CD14-positive monocyte (primary cell): ENCODE measurements around the gene C9orf43. TPM values are rescaled to one million over a fixed set of nuclear protein-coding genes. Genes with fewer than 3 reads are reported as not detected.

Experiments used
- DNase-seq, 3 donors: peaks; one replicate each; pipeline ENCODE4 v3.0.0-alpha.2; 2011 to 2022
- H2AFZ ChIP-seq: 2 replicates; pipeline ENCODE4 v1.6.0; 2012; ENCODE audit warnings: mild to moderate bottlenecking, low read depth, low read length, inconsistent platforms; ENCODE audit not compliant: insufficient read depth, poor library complexity, severe bottlenecking
- H3K27ac ChIP-seq, 2 donors: 1 replicate in 1 of 2; 2 replicates in 1 of 2; pipeline ENCODE4 v1.5.1; 2012 to 2013; ENCODE audit warnings: low read length in 2 of 2, control low read depth in 1 of 2, inconsistent platforms in 1 of 2, low read depth in 1 of 2, mild to moderate bottlenecking in 1 of 2
- H3K27me3 ChIP-seq, 2 donors: one replicate each; pipeline versions ENCODE4 v1.6.0 to v1.6.1; 2011 to 2013; ENCODE audit warnings: low read length in 2 of 2; ENCODE audit not compliant: control insufficient read depth in 2 of 2, insufficient read depth in 2 of 2
- H3K36me3 ChIP-seq, 2 donors: replicated peaks in 1 of 2; 1 replicate in 1 of 2; 2 replicates in 1 of 2; pipeline versions ENCODE4 v1.5.1 to v1.6.1; 2012 to 2013; ENCODE audit warnings: low read length in 2 of 2, control low read depth in 1 of 2, inconsistent platforms in 1 of 2, mild to moderate bottlenecking in 1 of 2; ENCODE audit not compliant: insufficient read depth in 2 of 2, control insufficient read depth in 1 of 2
- H3K4me1 ChIP-seq, 2 donors: 1 replicate in 1 of 2; 2 replicates in 1 of 2; pipeline versions ENCODE4 v1.5.1 to v1.6.1; 2012 to 2013; ENCODE audit warnings: low read length in 2 of 2, control low read depth in 1 of 2, inconsistent platforms in 1 of 2, mild to moderate bottlenecking in 1 of 2, moderate library complexity in 1 of 2; ENCODE audit not compliant: insufficient read depth in 2 of 2, control insufficient read depth in 1 of 2
- H3K4me2 ChIP-seq: replicated peaks from 2 replicates; pipeline ENCODE3; 2012; ENCODE audit warnings: low read length, moderate library complexity, mild to moderate bottlenecking; ENCODE audit not compliant: poor library complexity, severe bottlenecking; ENCODE audit errors: extremely low read depth
- H3K4me3 ChIP-seq, 3 experiments: fragments of 200-600 bp in 1 of 3; sonication (generic) in 1 of 3; replicated peaks in 1 of 3; 1 replicate in 2 of 3; 2 replicates in 1 of 3; pipeline ENCODE4 v1.5.1; 2011 to 2013; ENCODE audit warnings: low read length in 3 of 3, mild to moderate bottlenecking in 3 of 3, control low read depth in 2 of 3, low read depth in 2 of 3, inconsistent platforms in 1 of 3, moderate library complexity in 1 of 3
- H3K79me2 ChIP-seq: 2 replicates; pipeline ENCODE4 v1.6.0; 2012; ENCODE audit warnings: mild to moderate bottlenecking, control low read depth, inconsistent platforms, low read length, moderate library complexity; ENCODE audit not compliant: insufficient read depth
- H3K9ac ChIP-seq: 2 replicates; pipeline ENCODE4 v1.6.0; 2017; ENCODE audit warnings: low read length, mild to moderate bottlenecking; ENCODE audit not compliant: insufficient read depth, poor library complexity, severe bottlenecking
- H3K9me3 ChIP-seq, 2 donors: replicated peaks in 1 of 2; 1 replicate in 1 of 2; 2 replicates in 1 of 2; pipeline versions ENCODE4 v1.5.1 to v1.6.1; 2012 to 2013; ENCODE audit warnings: low read length in 2 of 2, control low read depth in 1 of 2; ENCODE audit not compliant: control insufficient read depth in 1 of 2, insufficient read depth in 1 of 2
- H4K20me1 ChIP-seq: 2 replicates; pipeline ENCODE4 v1.6.0; 2012; ENCODE audit warnings: mild to moderate bottlenecking, low read length, control low read depth, moderate library complexity; ENCODE audit not compliant: insufficient read depth
- H3K27ac Mint-ChIP-seq, 7 donors: one replicate each; pipeline ENCODE4 v1.8.0; 2020; ENCODE audit warnings: mild to moderate bottlenecking in 7 of 7, mixed read lengths in 7 of 7, moderate library complexity in 6 of 7, inconsistent platforms in 2 of 7
- H3K27me3 Mint-ChIP-seq, 3 donors: one replicate each; pipeline ENCODE4 v1.8.0; 2021 to 2022; ENCODE audit warnings: low read depth in 3 of 3, mild to moderate bottlenecking in 3 of 3, mixed read lengths in 3 of 3, moderate library complexity in 3 of 3, inconsistent platforms in 1 of 3
- H3K36me3 Mint-ChIP-seq, 2 donors: one replicate each; pipeline ENCODE4 v1.8.0; 2020; ENCODE audit warnings: mixed read lengths in 2 of 2, inconsistent platforms in 1 of 2, mild to moderate bottlenecking in 1 of 2
- H3K4me1 Mint-ChIP-seq: one replicate; pipeline ENCODE4 v1.8.0; 2020; ENCODE audit warnings: mild to moderate bottlenecking, mixed read lengths
- H3K4me3 Mint-ChIP-seq, 2 donors: one replicate each; pipeline ENCODE4 v1.8.0; 2020; ENCODE audit warnings: mild to moderate bottlenecking in 2 of 2, mixed read lengths in 2 of 2, moderate library complexity in 1 of 2
- H3K9me3 Mint-ChIP-seq, 7 donors: one replicate each; pipeline ENCODE4 v1.8.0; 2020 to 2022; ENCODE audit warnings: mixed read lengths in 7 of 7, mild to moderate bottlenecking in 6 of 7, moderate library complexity in 6 of 7, inconsistent platforms in 2 of 7
- CTCF ChIP-seq: fragments of 200-600 bp; IDR thresholded peaks from one replicate; pipeline ENCODE4 v1.8.0; 2022; ENCODE audit warnings: antibody characterized with exemption, mild to moderate bottlenecking
- WGBS: methylation state at CpG from one replicate; pipeline ENCODE4 v1.1.5; 2013; ENCODE audit warnings: missing lambda C conversion rate; ENCODE audit not compliant: insufficient coverage; 5-methylcytosine and 5-hydroxymethylcytosine counted together
- intact Hi-C, 2 donors: fragments of 100-400 bp; cut with micrococcal nuclease; formaldehyde crosslinking; loops; one replicate each; pipeline versions ENCODE4 v1.15.0 to v1.15.1; 2023
- polyA plus RNA-seq, 3 donors: library from polyadenylated mRNA; depleted of rRNA in 1 of 3; unstranded in 2 of 3; stranded (reverse) in 1 of 3; fragments of 300-500 nt in 2 of 3; fragments of >200 nt in 1 of 3; fragmentation: Illumina TruSeq in 2 of 3; gene quantifications; 1 replicate in 2 of 3; 2 replicates in 1 of 3; pipeline ENCODE4 v1.2.3, GENCODE V29; 2012 to 2021

The C9orf43 gene
- polyA plus RNA-seq, 3 donors: 0.17 TPM; not detected in 2

- H3K27ac ChIP-seq: no peak overlapping the region
These were observed 61.7 kb downstream of the C9orf43 start for GRCh38 chr9:113472199-113472598.

GRCh38 chr9:113474360-113475028 lies 63.9 kb downstream of the C9orf43 start:
- H3K27me3 Mint-ChIP-seq: peaks cover 0 to 2% (median 2%) of the 10 kb centered on the region in 3 donors
- Histone ChIP-seq H3K9me3 (no peaks in the 10 kb centered on the region), H2AFZ (no peak overlapping the region), H3K27ac (no peak overlapping the region), H3K4me3 (no peak overlapping the region), H3K36me3 (no peaks in the 10 kb centered on the region), H4K20me1 (no peaks in the 10 kb centered on the region), H3K4me2 (no peak overlapping the region), H3K79me2 (no peaks in the 10 kb centered on the region), H3K9ac (no peak overlapping the region), H3K27me3 (no peaks in the 10 kb centered on the region), H3K4me1 (no peaks in the 10 kb centered on the region)
- H3K4me1 Mint-ChIP-seq: no peaks in the 10 kb centered on the region
- no peak overlapping the region for H3K4me3 Mint-ChIP-seq
- no peak overlapping the region for H3K27ac Mint-ChIP-seq
- H3K9me3 Mint-ChIP-seq: no peaks in the 10 kb centered on the region
- WGBS: 88% methylated on average over 4 of the region's 8 CpGs
- DNase-seq: no peak
- no peaks in the 10 kb centered on the region for H3K36me3 Mint-ChIP-seq
- intact Hi-C loops: loop anchor here in 1 of 2 donors (5.0 kb wide), 1 partner anchor 73 kb away; no protein-coding TSS in a partner anchor
- TF ChIP-seq CTCF: no peak

More at GRCh38 chr9:113472199-113472598, 61.7 kb downstream of the C9orf43 start:
- no peak for DNase-seq
- H3K9me3 Mint-ChIP-seq: peaks cover 0 to 6% (median 3%) of the 10 kb centered on the region in 7 donors
- 96% methylated on average over 2 of the region's 5 CpGs for WGBS
- Histone ChIP-seq H4K20me1 (no peaks in the 10 kb centered on the region), H3K79me2 (no peaks in the 10 kb centered on the region), H3K4me1 (no peaks in the 10 kb centered on the region), H3K9me3 (no peaks in the 10 kb centered on the region), H3K36me3 (no peaks in the 10 kb centered on the region), H3K27me3 (no peaks in the 10 kb centered on the region), H3K4me3 (no peak overlapping the region), H2AFZ (no peak overlapping the region), H3K4me2 (no peak overlapping the region), H3K9ac (no peak overlapping the region)
- intact Hi-C loops: loop anchor here in 1 of 2 donors (5.0 kb wide), 1 partner anchor 75 kb away; no protein-coding TSS in a partner anchor
- H3K36me3 Mint-ChIP-seq: no peaks in the 10 kb centered on the region
- no peak overlapping the region for H3K4me3 Mint-ChIP-seq
- no peaks in the 10 kb centered on the region for H3K4me1 Mint-ChIP-seq
- peak overlapping the region in 1 of 7 donors; percentile 22 for H3K27ac Mint-ChIP-seq
- H3K27me3 Mint-ChIP-seq: no peaks in the 10 kb centered on the region
- no peak for TF ChIP-seq CTCF
